HCT116 (cell line): Measurements from ENCODE around the gene HLA-B. TPM values are rescaled to one million over a fixed set of nuclear protein-coding genes. Genes with fewer than 3 reads are reported as not detected.

ENCODE experiments used
- ATAC-seq: fragments of 200-7000 bp; cut with Tn5 transposase; 2 replicates; pipeline ENCODE4 v1.9.1; 2020; ENCODE audit warnings: mild to moderate bottlenecking, moderate library complexity
- BruUV-seq: library from RNA; stranded (reverse); fragments of 400-500 nt; replicated peaks from 2 replicates; lab custom pipeline; 2021; lab: Mats Ljungman, UMichigan
- CTCF ChIA-PET: fragments of 300-600 bp; sonication (Branson Sonifier 250); formaldehyde crosslinking; loops from one replicate; lab custom pipeline; 2021; ENCODE audit warnings: antibody characterized with exemption; lab: Charles Lee
- POLR2A ChIA-PET: fragments of 300-600, 350-600 bp; sonication (Branson Sonifier 250); formaldehyde crosslinking; loops from one replicate; lab custom pipeline; 2021; ENCODE audit warnings: antibody characterized with exemption; lab: Charles Lee
- RAD21 ChIA-PET, 2 experiments: fragments of 300-600 bp; sonication (Branson Sonifier 250); formaldehyde crosslinking; loops; one replicate each; lab custom pipeline; 2023; ENCODE audit warnings: low total read pairs in 2 of 2; ENCODE audit not compliant: uncharacterized antibody in 2 of 2, unreplicated experiment in 2 of 2, low non-redundant PET in 1 of 2; lab: Charles Lee
- DNase-seq: peaks from one replicate; pipeline ENCODE4 v3.0.0-alpha.2; 2010; ENCODE audit warnings: low read depth, low spot score
- H2AFZ ChIP-seq: fragments of 200-600 bp; shearing (Covaris generic), sonication (generic); 2 replicates; pipeline ENCODE4 v1.6.1; 2017; ENCODE audit warnings: low read depth, mixed run types, mixed read lengths, antibody characterized with exemption, low read length; ENCODE audit not compliant: poor library complexity, severe bottlenecking
- H3K27ac ChIP-seq: 2 replicates; pipeline ENCODE4 v1.5.1; 2012; ENCODE audit warnings: low read depth, low read length
- H3K27me3 ChIP-seq: fragments of 200-600 bp; sonication (generic); 2 replicates; pipeline ENCODE4 v1.6.1; 2016; ENCODE audit warnings: mixed run types, low read length, mixed read lengths; ENCODE audit not compliant: insufficient read depth
- H3K36me3 ChIP-seq, 2 experiments: fragments of 200-500 bp in 1 of 2; fragments of 200-600 bp in 1 of 2; sonication (Bioruptor generic) in 1 of 2; sonication (generic) in 1 of 2; 2 replicates each; pipeline versions ENCODE4 v1.5.1 to v1.6.1; 2014 to 2016; ENCODE audit warnings: low read length in 2 of 2, inconsistent platforms in 1 of 2, mixed read lengths in 1 of 2, mixed run types in 1 of 2; ENCODE audit not compliant: insufficient read depth in 2 of 2, control insufficient read depth in 1 of 2
- H3K4me1 ChIP-seq, 2 experiments: fragments of 200-600 bp in 1 of 2; sonication (generic) in 1 of 2; 2 replicates each; pipeline versions ENCODE4 v1.5.1 to v1.6.1; 2012 to 2017; ENCODE audit warnings: low read length in 2 of 2, inconsistent platforms in 1 of 2, mild to moderate bottlenecking in 1 of 2, mixed read lengths in 1 of 2, mixed run types in 1 of 2, moderate library complexity in 1 of 2; ENCODE audit not compliant: insufficient read depth in 2 of 2, control insufficient read depth in 1 of 2
- H3K4me2 ChIP-seq: fragments of 200-600 bp; sonication (generic); 2 replicates; pipeline ENCODE4 v1.6.1; 2017; ENCODE audit warnings: mixed run types, low read length, mixed read lengths
- H3K4me3 ChIP-seq, 2 experiments: fragments of 200-600 bp in 1 of 2; sonication (generic) in 1 of 2; replicated peaks in 1 of 2; 2 replicates each; pipeline ENCODE4 v1.5.1; 2011 to 2016; ENCODE audit warnings: low read length in 2 of 2, control low read depth in 1 of 2, low read depth in 1 of 2, mild to moderate bottlenecking in 1 of 2, mixed read lengths in 1 of 2, mixed run types in 1 of 2
- H3K79me2 ChIP-seq: fragments of 200-600 bp; sonication (generic); 2 replicates; pipeline ENCODE4 v1.6.1; 2017; ENCODE audit warnings: mild to moderate bottlenecking, mixed run types, low read length, moderate library complexity, mixed read lengths; ENCODE audit not compliant: insufficient read depth
- H3K9ac ChIP-seq: fragments of 200-600 bp; sonication (generic); 2 replicates; pipeline ENCODE4 v1.6.1; 2016; ENCODE audit warnings: low read length, mixed read lengths
- H3K9me2 ChIP-seq: fragments of 200-600 bp; sonication (generic), shearing (Covaris generic); 2 replicates; pipeline ENCODE4 v1.6.1; 2017; ENCODE audit warnings: mixed run types, mild to moderate bottlenecking, moderate library complexity; ENCODE audit not compliant: insufficient read depth
- H3K9me3 ChIP-seq, 2 experiments: fragments of 200-500 bp in 1 of 2; fragments of 200-600 bp in 1 of 2; sonication (Bioruptor generic) in 1 of 2; sonication (generic) in 1 of 2; 2 replicates each; pipeline ENCODE4 v1.6.1; 2014 to 2017; ENCODE audit warnings: low read length in 2 of 2, mixed read lengths in 2 of 2, inconsistent platforms in 1 of 2, low read depth in 1 of 2, mild to moderate bottlenecking in 1 of 2, mixed run types in 1 of 2, moderate library complexity in 1 of 2; ENCODE audit not compliant: control insufficient read depth in 1 of 2, insufficient read depth in 1 of 2
- H4K20me1 ChIP-seq: fragments of 200-600 bp; sonication (generic), shearing (Covaris generic); 2 replicates; pipeline ENCODE4 v1.6.1; 2017; ENCODE audit warnings: mixed run types, mild to moderate bottlenecking, moderate library complexity; ENCODE audit not compliant: insufficient read depth
- ATF3 ChIP-seq: IDR thresholded peaks from 2 replicates; pipeline ENCODE4 v1.6.1; 2012
- CBX3 ChIP-seq: IDR thresholded peaks from 2 replicates; pipeline ENCODE4 v1.6.1; 2012; ENCODE audit warnings: low read depth
- CEBPB ChIP-seq: IDR thresholded peaks from 2 replicates; pipeline ENCODE4 v1.6.1; 2012; ENCODE audit warnings: low read depth
- CTCF ChIP-seq, 3 experiments: fragments of 200-600 bp in 1 of 3; sonication (generic) in 1 of 3; IDR thresholded peaks in 2 of 3; conservative IDR thresholded peaks in 1 of 3; 2 replicates each; pipeline ENCODE4 v1.5.1; 2012 to 2017; ENCODE audit warnings: low read depth in 2 of 3, low read length in 2 of 3, antibody characterized with exemption in 1 of 3, borderline replicate concordance in 1 of 3, control low read depth in 1 of 3, mild to moderate bottlenecking in 1 of 3, mixed read lengths in 1 of 3, mixed run types in 1 of 3, moderate library complexity in 1 of 3; ENCODE audit not compliant: insufficient read depth in 1 of 3
- EGR1 ChIP-seq: IDR thresholded peaks from 2 replicates; pipeline ENCODE4 v1.6.1; 2012; ENCODE audit warnings: low read depth
- ELF1 ChIP-seq: IDR thresholded peaks from 2 replicates; pipeline ENCODE4 v1.6.1; 2012; ENCODE audit warnings: low read depth, borderline replicate concordance
- EZH2 ChIP-seq: fragments of 200-600 bp; sonication (generic); IDR thresholded peaks from 2 replicates; pipeline ENCODE4 v1.6.1; 2017; ENCODE audit warnings: antibody characterized with exemption, mixed run types
- EZH2phosphoT487 ChIP-seq: fragments of 200-600 bp; IDR thresholded peaks from 2 replicates; pipeline ENCODE4 v1.6.1; 2018; ENCODE audit warnings: antibody characterized with exemption, borderline replicate concordance
- MAX ChIP-seq: IDR thresholded peaks from 2 replicates; pipeline ENCODE4 v1.6.1; 2012
- POLR2A ChIP-seq: IDR thresholded peaks from 2 replicates; pipeline ENCODE4 v1.7.0; 2011; ENCODE audit warnings: borderline replicate concordance; ENCODE audit not compliant: insufficient read depth, insufficient read length; ENCODE audit errors: extremely low read depth
- POLR2AphosphoS5 ChIP-seq: IDR thresholded peaks from 2 replicates; pipeline ENCODE4 v1.6.1; 2011; ENCODE audit warnings: mild to moderate bottlenecking, low read depth, low read length, moderate library complexity
- RAD21 ChIP-seq: IDR thresholded peaks from 2 replicates; pipeline ENCODE4 v1.6.1; 2012; ENCODE audit warnings: low read depth, mild to moderate bottlenecking
- REST ChIP-seq: IDR thresholded peaks from 2 replicates; pipeline ENCODE4 v1.6.1; 2012; ENCODE audit warnings: low read depth
- SIN3A ChIP-seq: IDR thresholded peaks from 2 replicates; pipeline ENCODE4 v1.6.1; 2012; ENCODE audit warnings: low read depth
- SP1 ChIP-seq: IDR thresholded peaks from 2 replicates; pipeline ENCODE4 v1.6.1; 2012; ENCODE audit warnings: low read depth
- SRF ChIP-seq: IDR thresholded peaks from 2 replicates; pipeline ENCODE4 v1.6.1; 2012; ENCODE audit warnings: low read depth
- TCF7L2 ChIP-seq: IDR thresholded peaks from 2 replicates; pipeline ENCODE4 v1.7.0; 2011; ENCODE audit warnings: borderline replicate concordance, inconsistent platforms; ENCODE audit not compliant: insufficient read depth, insufficient read length; ENCODE audit errors: extremely low read depth
- ZBTB33 ChIP-seq: IDR thresholded peaks from 2 replicates; pipeline ENCODE4 v1.6.1; 2011; ENCODE audit warnings: mild to moderate bottlenecking, low read length, moderate library complexity; ENCODE audit not compliant: insufficient replicate concordance; ENCODE audit errors: extremely low read depth
- ZFX ChIP-seq: fragments of 450-650 bp; IDR thresholded peaks from 2 replicates; pipeline ENCODE4 v1.6.1; 2017
- ZNF274 ChIP-seq: fragments of 200-500 bp; sonication (Bioruptor generic); IDR thresholded peaks from 2 replicates; pipeline ENCODE4 v1.6.1; 2014; ENCODE audit warnings: mild to moderate bottlenecking, low read depth, low read length, inconsistent platforms
- intact Hi-C: fragments of 100-400 bp; cut with micrococcal nuclease; formaldehyde crosslinking; loops from 2 replicates; pipeline ENCODE4 v1.10.0; 2022
- total RNA-seq: library from RNA; stranded (reverse); gene quantifications from one replicate; pipeline ENCODE4 v1.2.1, GENCODE V29; 2021; ENCODE audit not compliant: unreplicated experiment

Gene HLA-B
- total RNA-seq, 1 experiment from 2014 or later = 381 TPM

- intact Hi-C loops = no loop called here
Measured at GRCh38 chr6:31307669-31308049, 49.3 kb downstream of the HLA-B start.

More at GRCh38 chr6:31307669-31308049, 49.3 kb downstream of the HLA-B start:
- Histone ChIP-seq H3K4me1 (no peaks in the 10 kb centered on the region), H3K4me3 (no peak overlapping the region), H3K9me2 (no peaks in the 10 kb centered on the region), H3K36me3 (no peaks in the 10 kb centered on the region), H3K9ac (no peak overlapping the region), H3K4me2 (no peak overlapping the region), H4K20me1 (no peaks in the 10 kb centered on the region), H3K27ac (no peak overlapping the region), H3K27me3 (no peaks in the 10 kb centered on the region), H3K9me3 (no peaks in the 10 kb centered on the region), H3K79me2 (no peaks in the 10 kb centered on the region), H2AFZ (no peak overlapping the region)
- no TSS peak for BruUV-seq
- ATAC-seq (no peak), DNase-seq (no peak)
- TF ChIP-seq ATF3 (no peak), EZH2 (no peak), EGR1 (no peak), EZH2phosphoT487 (no peak), POLR2A (no peak), ELF1 (no peak), CEBPB (no peak), SIN3A (no peak), TCF7L2 (no peak), ZNF274 (no peak), SRF (no peak), CTCF (IDR thresholded peaks at IDR 0.05 in 2 of 3, conservative IDR thresholded peaks at IDR 0.05 in 1 of 3; ENCODE audit: borderline replicate concordance in 1 of 3, insufficient read depth in 1 of 3, low read depth in 2 of 3, low read length in 2 of 3) (no peak), POLR2AphosphoS5 (no peak), RAD21 (no peak), SP1 (no peak), ZFX (no peak), ZBTB33 (no peak), REST (no peak), CBX3 (no peak), MAX (no peak)
- ChIA-PET POLR2A (no interaction called here), CTCF (no interaction called here), RAD21 (no interaction called here)
